ENCODE measurements around the gene USP12. TPM values are rescaled to one million over a fixed set of nuclear protein-coding genes. Genes with fewer than 3 reads are reported as not detected.
"Not testable (repeated sequence)": the region's sequence is repeated elsewhere in the genome, so short reads cannot be mapped to it uniquely, and the experiment has no call there.

The USP12 gene, protein sequence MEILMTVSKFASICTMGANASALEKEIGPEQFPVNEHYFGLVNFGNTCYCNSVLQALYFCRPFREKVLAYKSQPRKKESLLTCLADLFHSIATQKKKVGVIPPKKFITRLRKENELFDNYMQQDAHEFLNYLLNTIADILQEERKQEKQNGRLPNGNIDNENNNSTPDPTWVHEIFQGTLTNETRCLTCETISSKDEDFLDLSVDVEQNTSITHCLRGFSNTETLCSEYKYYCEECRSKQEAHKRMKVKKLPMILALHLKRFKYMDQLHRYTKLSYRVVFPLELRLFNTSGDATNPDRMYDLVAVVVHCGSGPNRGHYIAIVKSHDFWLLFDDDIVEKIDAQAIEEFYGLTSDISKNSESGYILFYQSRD
- 32.1 TPM for total RNA-seq

DNA sequence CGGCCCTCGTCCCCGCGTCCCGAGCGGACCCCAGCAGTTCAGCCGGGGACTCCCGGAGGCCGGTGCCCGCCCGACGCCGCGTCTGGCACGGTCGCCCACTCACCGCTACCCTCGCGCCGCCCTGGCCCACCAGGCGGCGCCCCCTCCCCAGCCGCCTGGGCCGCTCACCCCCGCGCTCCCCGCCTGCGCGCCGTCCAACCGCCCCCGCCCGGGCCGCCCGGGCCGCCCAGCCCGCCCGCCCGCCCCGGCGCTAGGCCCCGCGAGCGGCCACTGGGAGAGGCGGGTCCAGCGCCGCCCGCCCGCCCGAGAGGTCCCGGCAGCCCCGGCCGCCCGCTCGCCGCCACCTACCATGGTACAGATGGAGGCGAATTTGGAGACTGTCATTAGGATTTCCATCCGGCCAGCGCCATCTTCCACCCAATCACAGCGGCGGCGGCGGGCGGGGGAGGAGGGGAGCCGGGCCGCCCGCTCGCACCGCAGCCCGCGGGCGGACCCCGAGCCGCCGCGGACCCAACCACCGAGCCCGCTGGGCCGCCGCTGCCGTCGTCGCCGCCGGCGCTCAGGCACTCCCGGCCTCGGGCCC, at the start of gene USP12:
TSS of gene USP12 (minus strand) at position 568 of the 583 bp plus-strand sequence. CDS start at position 396, 172 bp downstream.
- peak; percentile 68 for DNase-seq

DNA sequence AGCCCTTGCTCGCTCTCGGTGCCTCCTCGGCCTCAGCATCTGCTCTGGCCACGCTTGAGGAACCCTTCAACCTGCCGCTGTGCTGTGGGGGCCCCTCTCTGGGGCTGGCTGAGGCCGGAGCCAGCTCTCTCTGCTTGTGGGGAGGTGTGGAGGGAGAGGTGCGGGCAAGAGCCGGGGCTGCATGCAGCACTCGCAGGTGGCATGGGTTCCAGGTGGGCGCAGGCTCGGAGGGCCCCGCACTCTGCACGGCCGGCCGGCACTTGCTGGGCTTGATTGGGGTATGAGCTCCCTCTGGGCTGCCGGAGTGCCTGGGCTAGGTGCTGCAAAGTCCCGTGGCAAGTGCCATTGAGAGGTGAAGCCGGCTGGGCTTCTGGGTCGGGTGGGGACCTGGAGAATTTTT, 48.0 kb upstream of the USP12 start:
- DNase-seq = no peak

DNA sequence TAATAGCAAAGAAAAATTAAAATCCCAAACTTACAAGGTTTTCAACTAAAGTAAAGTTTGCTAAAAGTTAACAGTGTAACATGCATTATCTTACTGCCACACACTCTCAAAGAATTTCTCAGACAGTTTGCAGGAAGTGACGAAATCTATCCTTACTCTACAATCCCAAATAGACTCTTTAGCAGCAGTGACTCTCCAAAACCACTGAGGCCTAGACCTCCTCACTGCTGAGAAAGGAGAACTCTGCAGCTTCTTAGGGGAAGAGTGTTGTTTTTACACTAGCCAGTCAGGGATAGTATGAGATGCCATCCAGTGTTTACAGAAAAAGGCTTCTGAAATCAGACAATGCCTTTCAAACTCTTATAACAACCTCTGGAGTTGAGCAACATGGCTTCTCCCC, 47.2 kb upstream of the USP12 start:
- not testable (repeated sequence) for DNase-seq

DNA sequence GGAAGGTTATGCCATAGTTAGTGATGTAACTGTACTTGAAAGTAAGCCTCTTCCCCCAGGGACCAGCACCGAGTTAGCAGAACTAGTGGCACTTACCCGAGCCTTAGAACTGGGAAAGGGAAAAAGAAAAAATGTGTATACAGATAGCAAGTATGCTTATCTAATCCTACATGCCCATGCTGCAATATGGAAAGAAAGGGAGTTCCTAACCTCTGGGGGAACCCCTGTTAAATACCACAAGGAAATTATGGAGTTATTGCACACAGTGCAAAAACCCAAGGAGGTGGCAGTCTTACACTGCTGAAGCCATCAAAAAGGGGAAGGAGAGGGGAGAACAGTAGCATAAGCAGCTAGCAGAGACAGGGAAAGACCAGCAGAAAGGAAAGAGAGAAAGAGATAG, 46.2 kb upstream of the USP12 start:
- not testable (repeated sequence) for DNase-seq

DNA sequence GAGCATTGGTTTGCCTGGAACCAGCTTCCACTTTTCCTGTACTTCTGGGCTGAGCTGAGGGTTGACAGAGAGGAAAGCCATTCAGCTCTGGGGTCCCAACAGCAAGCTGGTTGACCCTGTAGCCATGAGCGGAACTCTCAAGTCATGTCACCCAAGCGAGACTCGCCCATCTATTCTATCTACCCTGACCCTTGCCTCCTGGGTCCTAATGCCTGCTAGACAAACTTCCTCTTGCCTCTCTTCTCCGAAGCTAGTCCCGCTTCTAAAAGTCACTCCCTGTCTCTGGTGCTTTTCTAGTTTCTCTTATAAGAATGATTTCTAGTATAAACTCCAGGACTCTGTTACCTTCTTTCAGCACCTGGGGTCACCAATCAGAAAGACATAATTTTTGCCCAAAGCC, 41.8 kb upstream of the USP12 start:
- not testable (repeated sequence) for DNase-seq

DNA sequence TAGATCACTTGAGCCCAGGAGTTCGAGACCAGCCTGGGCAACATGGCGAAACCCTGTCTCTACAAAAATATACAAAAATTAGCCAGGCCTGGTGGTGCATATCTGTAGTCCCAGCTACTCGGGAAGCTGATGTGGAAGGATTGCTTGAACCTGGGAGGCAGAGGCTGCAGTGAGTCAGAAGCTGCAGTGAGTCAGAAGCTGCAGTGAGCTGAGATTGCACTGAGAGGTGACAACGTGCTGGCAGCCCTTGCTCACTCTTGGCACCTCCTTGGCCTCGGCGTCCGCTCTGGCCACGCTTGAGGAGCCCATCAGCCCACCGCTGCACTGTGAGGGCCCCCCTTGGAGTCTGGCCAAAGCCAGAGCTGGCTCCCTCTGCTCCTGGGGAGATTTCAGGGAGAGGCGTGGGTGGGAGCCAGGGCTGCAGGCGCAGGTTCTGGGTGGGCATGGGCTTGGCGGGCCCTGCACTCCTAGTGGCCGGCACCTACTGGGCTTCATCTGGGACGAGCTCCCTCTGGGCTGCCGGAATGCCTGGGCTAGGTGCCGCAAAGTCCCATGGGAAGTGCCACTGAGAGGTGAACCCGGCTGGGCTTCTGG, 40.3 kb upstream of the USP12 start:
- DNase-seq = no peak

DNA sequence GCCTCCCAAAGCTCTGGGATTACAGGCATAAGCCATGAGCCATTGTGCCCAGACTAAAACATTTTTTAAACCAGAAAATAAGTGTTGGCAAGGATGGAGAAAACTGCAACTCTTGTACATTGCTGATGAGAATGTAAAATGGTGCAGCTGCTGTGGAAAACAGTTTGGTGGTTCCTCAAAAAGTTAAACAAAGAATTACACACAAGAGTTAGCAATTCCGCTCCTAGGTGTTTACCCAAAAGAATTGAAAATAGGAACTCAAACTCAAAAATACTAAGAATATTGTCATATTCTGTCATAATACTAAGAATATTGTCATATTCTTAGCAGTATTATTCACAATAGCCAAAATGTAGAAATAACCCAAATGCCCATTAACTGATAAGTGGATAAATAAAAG, 39.7 kb upstream of the USP12 start:
- DNase-seq = no peak

DNA sequence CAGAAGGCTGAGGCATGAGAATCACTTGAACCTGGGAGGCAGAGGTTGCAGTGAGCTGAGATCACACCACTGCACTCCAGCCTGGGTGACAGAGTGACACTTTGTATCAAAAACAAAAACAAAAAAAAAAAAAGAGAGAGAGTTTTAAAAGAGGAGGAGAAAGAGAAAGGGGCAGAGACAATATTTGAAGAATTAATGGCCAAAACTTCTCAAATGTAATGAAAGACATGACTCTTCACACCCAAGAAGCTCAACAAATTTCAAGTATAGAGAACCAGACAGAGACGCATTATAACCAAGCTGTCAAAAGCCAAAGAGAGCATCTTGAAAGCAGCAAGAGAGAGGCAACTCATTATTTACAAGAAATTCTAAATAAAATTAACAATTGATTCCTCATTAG, 36.9 kb upstream of the USP12 start:
- no peak for DNase-seq

DNA sequence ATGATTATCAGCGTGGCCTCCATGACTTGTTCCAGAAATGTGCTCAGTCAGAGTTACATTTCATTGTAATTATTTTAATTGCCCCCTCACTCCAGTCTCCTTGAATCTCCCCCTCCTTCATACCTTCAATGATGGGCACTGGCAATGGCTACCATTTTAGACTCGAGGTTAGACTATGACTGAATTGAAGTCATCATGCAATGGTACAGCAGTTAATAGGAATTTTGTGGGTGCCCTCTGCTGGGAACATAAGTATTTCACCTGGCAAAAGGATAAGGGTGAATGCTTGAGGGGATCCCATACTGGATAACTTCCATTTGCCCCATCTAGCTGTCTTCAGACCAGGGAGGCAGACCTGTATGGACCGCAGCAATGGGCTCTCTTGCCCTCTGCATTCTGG, 32.2 kb upstream of the USP12 start:
- no peak for DNase-seq

DNA sequence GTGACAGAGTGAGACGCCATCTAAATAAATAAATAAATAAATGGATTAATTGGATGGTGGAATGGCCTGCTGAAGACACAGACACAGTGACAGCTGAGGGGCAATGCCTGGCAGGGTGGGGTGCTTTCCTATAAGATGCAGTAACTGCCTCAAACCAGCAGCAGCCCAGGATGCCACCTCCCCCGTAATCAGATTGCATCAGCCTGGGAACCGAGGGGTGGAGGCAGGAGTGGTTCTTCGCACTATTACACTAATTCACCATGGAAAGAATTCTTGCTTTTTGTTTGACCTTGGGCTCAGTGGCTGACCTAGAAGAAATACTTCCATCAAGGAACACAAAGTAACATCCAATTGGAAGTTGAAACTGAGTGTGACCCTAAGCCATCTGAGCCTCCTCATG, 31.6 kb upstream of the USP12 start:
- no peak for DNase-seq

DNA sequence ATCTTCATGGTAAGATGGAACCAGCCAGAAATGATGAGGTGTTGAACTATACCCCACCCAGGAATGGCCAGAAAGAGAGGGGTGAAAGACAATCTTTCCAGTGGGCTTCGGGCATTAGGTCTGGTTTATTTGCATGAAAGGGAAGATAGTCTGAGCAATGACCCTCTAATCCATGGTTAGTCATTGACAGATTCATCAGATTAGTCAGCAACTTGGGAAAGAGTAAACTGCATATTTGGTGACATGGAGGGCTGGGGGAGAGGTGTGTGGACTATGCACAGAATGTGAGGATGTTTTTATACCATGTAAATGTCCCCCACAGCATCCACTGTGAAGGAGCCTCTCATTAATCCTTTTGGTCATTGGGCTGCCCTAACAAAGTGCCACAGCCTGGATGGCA, 30.1 kb upstream of the USP12 start:
- DNase-seq = no peak

DNA sequence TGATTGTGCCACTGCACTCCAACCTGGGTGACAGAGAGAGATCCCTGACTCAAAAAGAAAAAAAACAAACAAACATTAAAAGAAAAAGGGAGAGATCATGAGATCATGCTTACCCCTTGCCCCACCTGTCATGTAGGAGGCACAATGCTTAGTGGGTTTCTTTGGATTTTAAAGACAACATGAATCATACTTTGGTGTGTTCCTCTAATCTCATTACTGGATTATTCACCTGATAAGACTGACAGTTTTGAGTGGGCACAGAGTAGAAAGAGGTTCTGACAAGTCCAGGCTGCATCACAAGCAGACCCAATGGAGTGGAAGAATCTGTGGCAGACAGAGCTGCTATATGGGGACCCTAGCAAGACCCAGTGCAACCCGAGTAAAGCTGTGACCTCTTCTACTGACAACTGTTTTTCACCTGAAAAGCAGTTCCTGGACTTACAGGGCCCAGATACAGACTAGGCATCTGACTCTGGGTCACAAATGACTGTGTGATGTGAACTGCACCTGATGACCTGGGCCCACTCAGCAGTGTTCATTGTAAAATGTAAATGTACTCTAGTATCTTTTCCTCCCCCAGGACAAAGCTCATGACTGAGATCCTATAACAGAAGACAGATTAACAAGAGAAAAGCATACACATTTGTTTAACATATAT, 28.9 kb upstream of the USP12 start:
- DNase-seq = no peak

DNA sequence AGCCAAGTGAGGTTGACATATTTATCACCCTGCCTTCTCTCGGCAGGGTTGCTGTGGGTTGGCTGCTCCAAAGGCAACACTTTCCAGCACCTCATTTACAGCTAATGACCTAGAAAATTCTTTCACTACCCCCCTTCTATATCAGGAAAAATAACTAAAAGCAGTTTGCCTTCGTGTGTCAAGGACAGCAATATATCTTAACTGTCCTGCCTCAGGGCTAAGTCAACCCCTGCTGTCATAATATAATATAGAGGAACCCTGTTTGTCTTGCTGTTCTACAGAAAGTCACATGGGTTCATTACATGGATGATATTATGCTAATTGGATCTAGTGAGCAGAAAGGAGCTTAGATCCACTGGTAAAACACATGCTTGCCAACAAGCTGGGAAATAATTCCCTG, 28.1 kb upstream of the USP12 start:
- no peak for DNase-seq

DNA sequence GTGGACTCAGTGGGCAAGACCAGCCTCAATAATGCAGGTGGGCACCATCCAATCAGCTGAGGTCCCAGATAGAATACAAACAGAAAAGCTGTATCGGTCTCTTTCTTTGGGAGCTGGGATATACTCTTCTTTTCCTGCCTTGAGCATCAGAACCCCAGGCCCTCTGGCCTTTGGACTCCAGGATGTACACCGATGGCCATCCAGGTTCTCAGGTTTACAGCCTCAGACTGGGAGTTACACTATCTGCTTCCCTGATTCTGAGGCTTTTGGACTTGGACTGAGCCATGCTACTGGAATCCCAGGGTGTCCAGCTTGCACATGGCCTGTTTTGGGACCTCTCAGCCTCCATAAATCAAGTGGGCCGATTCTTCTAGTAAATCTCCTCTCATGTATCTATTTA, 27.6 kb upstream of the USP12 start:
- no peak for DNase-seq

DNA sequence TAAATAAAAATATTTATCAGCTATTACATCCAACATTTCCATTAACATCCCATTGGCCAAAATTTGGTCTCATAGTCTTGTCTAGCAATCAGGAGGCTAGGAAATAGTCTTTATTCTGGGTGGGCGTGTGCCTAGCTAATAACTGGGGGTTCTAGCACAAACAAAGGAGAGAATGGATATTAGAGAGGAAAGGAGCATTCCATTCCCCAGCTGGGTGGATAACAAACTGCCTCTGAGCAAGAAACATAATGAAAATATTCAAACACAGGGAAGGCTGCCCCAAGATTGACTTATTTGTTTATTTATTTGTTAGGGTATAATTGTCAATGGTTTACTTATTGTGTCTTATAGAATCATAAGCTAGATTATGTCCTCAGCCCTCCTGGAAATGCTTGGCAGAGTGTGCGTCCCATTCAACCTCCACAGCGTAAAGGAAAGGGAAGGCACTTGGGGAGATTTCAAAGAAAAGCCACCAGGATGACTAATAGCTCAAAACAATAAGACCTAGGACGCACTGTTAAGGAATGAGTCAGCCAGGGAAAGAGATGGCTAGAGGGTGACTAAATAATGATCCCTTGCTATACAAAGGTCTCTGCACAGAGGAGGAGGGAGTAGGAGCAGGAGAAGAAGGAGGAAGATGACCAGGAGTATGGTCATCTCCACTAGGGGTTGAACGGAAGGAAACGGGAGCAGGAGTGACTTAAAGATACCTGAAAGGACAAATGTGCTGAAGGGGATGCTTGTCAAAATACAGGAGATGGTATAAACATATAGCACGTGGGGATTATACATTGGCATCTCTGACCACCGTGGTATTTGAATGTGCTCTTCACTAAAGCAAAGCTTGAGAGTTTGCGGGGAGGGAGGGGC, 23.5 kb upstream of the USP12 start:
- no peak for DNase-seq

DNA sequence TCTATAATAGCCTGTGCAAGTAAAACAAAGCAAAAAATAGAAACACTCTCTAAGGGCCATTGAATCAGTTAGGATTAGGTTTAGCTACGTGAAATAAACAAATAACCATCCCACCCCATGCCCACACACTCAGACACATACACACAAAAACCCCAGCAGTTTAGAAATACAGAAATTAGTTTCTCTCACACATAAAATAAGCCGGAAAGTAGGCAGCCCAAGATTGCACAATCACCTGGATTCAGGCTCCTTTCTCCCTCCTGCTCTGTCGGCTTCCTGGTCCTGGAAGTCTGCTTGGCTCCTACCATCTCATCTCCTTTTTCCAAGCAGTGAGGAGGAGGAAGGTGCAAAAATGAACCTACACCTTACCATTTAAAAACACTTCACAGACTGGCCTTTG, 22.6 kb upstream of the USP12 start:
- DNase-seq = no peak

DNA sequence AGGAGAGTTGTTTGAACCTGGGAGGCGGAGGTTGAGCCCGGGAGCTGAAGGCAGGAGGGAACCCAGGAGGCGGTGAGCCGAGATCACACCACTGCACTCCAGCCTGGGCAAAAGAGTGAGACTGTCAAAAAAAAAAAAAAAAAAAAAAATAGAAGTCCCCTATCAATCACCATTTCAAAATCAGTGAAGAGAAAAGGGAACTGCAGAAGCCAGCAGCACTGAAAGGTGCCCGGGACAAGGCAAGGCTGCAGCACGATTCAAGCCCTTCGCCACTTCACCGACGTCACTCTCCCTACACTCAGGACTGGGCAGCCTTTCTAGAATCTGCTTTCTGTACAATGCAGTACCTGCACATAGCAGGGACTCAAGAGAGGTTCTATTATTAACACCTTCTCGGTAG, 21.9 kb upstream of the USP12 start:
- no peak for DNase-seq

DNA sequence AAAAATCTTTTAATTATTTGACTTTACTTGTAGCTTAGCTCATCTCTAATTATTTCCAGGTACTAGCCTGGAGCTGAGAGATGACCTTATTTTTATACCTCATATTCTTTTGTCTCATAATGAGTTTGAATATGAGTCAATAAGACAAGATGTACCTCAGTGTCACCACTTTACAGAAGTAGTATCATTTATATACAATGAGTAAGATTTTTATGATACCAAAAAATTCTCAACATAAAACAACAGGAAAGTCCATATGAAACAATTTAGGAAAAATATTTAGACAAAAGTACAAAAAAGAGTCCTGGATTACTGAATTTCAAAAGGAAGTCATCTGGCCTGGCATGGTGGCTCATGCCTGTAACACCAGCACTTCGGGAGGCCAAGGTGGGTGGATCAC, 21.4 kb upstream of the USP12 start:
- no peak for DNase-seq

DNA sequence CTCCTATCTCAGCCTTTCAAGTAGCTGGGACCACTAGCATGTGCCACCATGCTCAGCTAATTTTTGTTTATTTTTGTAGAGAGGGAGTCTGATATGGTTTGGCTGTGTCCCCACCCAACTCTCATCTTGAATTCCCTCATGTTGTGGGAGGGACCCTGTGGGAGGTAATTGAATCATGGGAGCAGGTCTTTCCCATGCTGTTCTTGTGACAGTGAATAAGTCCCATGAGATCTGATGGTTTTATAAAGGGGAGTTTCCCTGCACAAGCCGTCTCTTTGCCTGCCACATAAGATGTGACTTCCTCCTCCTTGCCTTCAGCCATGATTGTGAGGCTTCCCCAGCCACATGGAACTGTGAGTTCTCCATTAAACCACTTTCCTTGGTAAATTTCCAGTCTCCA, 20.8 kb upstream of the USP12 start:
- not testable (repeated sequence) for DNase-seq

DNA sequence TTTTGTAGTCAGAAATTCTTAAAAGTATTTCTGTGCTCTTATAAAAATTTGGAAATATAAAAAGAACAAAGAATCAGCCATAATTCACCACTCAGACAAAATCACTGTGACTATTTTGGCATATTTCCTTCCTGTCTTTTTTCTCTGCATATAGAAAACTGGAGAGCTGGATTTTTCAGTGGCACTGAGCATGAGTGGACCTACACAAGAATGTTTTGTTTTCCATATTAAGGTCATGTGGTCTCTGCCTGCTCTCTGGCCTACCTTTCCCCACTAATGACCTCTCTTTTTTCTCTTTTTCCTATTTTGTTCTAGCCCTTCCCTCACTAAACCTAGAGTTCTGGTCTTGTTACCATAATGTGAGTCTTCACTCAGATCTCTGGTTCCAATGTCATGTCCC, 17.6 kb upstream of the USP12 start:
- no peak for DNase-seq

DNA sequence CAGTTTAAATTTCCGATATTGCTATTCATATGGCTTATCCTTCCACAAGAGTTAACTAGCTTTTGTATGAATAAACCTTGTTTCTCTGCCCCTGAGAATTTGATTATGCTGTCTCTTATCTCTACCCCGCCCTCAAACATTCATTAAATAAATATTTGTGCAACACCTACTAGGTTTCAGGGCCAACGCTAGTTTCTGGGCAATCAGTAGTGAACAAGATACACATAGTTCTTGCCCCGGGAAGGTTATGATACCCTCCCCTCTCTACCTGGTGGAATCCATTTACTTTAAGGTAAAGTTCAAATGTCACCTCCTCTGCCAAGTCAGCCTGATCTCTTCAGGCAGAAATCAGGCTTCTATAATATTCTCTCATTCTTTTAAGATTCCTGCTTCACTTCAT, 16.6 kb upstream of the USP12 start:
- DNase-seq = no peak

DNA sequence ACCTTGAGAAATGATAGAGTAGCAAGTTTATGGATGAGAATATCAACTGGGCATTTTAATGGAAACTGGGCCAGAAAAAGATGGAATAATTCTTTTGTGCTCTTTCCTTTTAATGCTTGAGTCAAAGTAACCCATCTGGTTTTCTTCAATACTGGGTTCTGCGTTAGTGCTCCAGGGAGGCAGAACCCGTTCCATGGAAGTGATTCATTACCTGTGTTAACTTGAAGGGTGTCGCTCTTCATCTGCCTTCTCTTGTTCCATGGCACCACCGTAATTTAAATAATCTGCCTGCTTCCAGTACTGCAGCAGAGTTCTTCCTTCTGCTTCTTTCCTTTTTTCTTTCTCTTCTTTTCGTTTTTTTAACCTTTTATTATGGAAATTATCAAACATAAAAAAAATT, 14.7 kb upstream of the USP12 start:
- no peak for DNase-seq

Data from tongue (tissue), 2 donors.